ENCODE measurements around the gene RPAP2. TPM values are rescaled to one million over a fixed set of nuclear protein-coding genes. Genes with fewer than 3 reads are reported as not detected.
A peak's percentile ranks its signal among the peaks of the same experiment; 100 is the strongest.

The RPAP2 gene
- polyA plus RNA-seq, 4 donors, result 2.2 to 25.9 (median 10.7) TPM

GRCh38 chr1:92307980-92308379 is 9.1 kb downstream of the RPAP2 start:
- Histone ChIP-seq H3K27me3 (ENCODE audit: control insufficient read depth in 3 of 3, insufficient read depth in 3 of 3, low read length in 3 of 3) (no peaks in the 10 kb centered on the region), H3K4me3 (ENCODE audit: low read depth in 1 of 3, low read length in 3 of 3) (no peak overlapping the region), H3K4me1 (ENCODE audit: control insufficient read depth in 3 of 3, insufficient read depth in 2 of 3, low read depth in 1 of 3, low read length in 2 of 3) (no peaks in the 10 kb centered on the region), H3K9me3 (ENCODE audit: control insufficient read depth in 2 of 2, insufficient read depth in 1 of 2, low read depth in 1 of 2, low read length in 1 of 2) (no peaks in the 10 kb centered on the region), H3K27ac (ENCODE audit: low read depth in 1 of 3, low read length in 2 of 3) (no peak overlapping the region), H3K36me3 (ENCODE audit: control insufficient read depth in 3 of 3, insufficient read depth in 2 of 3, low read depth in 1 of 3, low read length in 3 of 3) (peaks cover 0 to 19% (median 2%) of the 10 kb centered on the region in 3 donors)
- FAIRE-seq (no peak), DNase-seq (no peak)
- WGBS, 3 donors, result 88 to 93% (median 91%) methylated on average over 4 of the region's 4 CpGs

GRCh38 chr1:92310185-92310597 is 11.3 kb downstream of the RPAP2 start:
- FAIRE-seq (no peak), DNase-seq (peak; percentile 40 to 42)

GRCh38 chr1:92314024-92314423 is 15.2 kb downstream of the RPAP2 start:
- WGBS, 3 donors, result 82 to 97% (median 87%) methylated on average over 1 of the region's 1 CpG
- H3K4me1 ChIP-seq (ENCODE audit: control insufficient read depth in 3 of 3, insufficient read depth in 2 of 3, low read depth in 1 of 3, low read length in 2 of 3), result no peaks in the 10 kb centered on the region
- H3K27me3 ChIP-seq (ENCODE audit: control insufficient read depth in 3 of 3, insufficient read depth in 3 of 3, low read length in 3 of 3), result no peaks in the 10 kb centered on the region
- no peak overlapping the region for H3K27ac ChIP-seq (ENCODE audit: low read depth in 1 of 3, low read length in 2 of 3)
- FAIRE-seq, result no peak
- H3K4me3 ChIP-seq (ENCODE audit: low read depth in 1 of 3, low read length in 3 of 3), result no peak overlapping the region
- DNase-seq, result no peak
- H3K36me3 ChIP-seq (ENCODE audit: control insufficient read depth in 3 of 3, insufficient read depth in 2 of 3, low read depth in 1 of 3, low read length in 3 of 3), result peaks cover 1 to 12% (median 2%) of the 10 kb centered on the region in 3 donors
- H3K9me3 ChIP-seq (ENCODE audit: control insufficient read depth in 2 of 2, insufficient read depth in 1 of 2, low read depth in 1 of 2, low read length in 1 of 2), result no peaks in the 10 kb centered on the region

More at GRCh38 chr1:92310185-92310597, 11.3 kb downstream of the RPAP2 start:
- Histone ChIP-seq H3K4me1 (ENCODE audit: control insufficient read depth in 3 of 3, insufficient read depth in 2 of 3, low read depth in 1 of 3, low read length in 2 of 3) (no peaks in the 10 kb centered on the region), H3K4me3 (ENCODE audit: low read depth in 1 of 3, low read length in 3 of 3) (no peak overlapping the region), H3K36me3 (ENCODE audit: control insufficient read depth in 3 of 3, insufficient read depth in 2 of 3, low read depth in 1 of 3, low read length in 3 of 3) (peaks cover 0 to 15% (median 2%) of the 10 kb centered on the region in 3 donors), H3K27ac (ENCODE audit: low read depth in 1 of 3, low read length in 2 of 3) (no peak overlapping the region), H3K9me3 (ENCODE audit: control insufficient read depth in 2 of 2, insufficient read depth in 1 of 2, low read depth in 1 of 2, low read length in 1 of 2) (no peaks in the 10 kb centered on the region), H3K27me3 (ENCODE audit: control insufficient read depth in 3 of 3, insufficient read depth in 3 of 3, low read length in 3 of 3) (no peaks in the 10 kb centered on the region)

- peaks cover 2 to 18% (median 4%) of the 10 kb centered on the region in 3 donors for H3K36me3 ChIP-seq (ENCODE audit: control insufficient read depth in 3 of 3, insufficient read depth in 2 of 3, low read depth in 1 of 3, low read length in 3 of 3)
- H3K27ac ChIP-seq (ENCODE audit: low read depth in 1 of 3, low read length in 2 of 3), result no peak overlapping the region
- H3K4me1 ChIP-seq (ENCODE audit: control insufficient read depth in 3 of 3, insufficient read depth in 2 of 3, low read depth in 1 of 3, low read length in 2 of 3), result no peaks in the 10 kb centered on the region
- H3K9me3 ChIP-seq (ENCODE audit: control insufficient read depth in 2 of 2, insufficient read depth in 1 of 2, low read depth in 1 of 2, low read length in 1 of 2), result no peaks in the 10 kb centered on the region
- peak in 1 of 2 donors; percentile 54 for DNase-seq
- WGBS, 3 donors, result 69 to 81% (median 75%) methylated on average over 6 of the region's 6 CpGs
- H3K4me3 ChIP-seq (ENCODE audit: low read depth in 1 of 3, low read length in 3 of 3), result no peak overlapping the region
- no peak for FAIRE-seq
- no peaks in the 10 kb centered on the region for H3K27me3 ChIP-seq (ENCODE audit: control insufficient read depth in 3 of 3, insufficient read depth in 3 of 3, low read length in 3 of 3)
These were observed 17.1 kb downstream of the RPAP2 start for GRCh38 chr1:92315766-92316599.

GRCh38 chr1:92317836-92318493 is 19.1 kb downstream of the RPAP2 start:
- H3K4me1 ChIP-seq (ENCODE audit: control insufficient read depth in 3 of 3, insufficient read depth in 2 of 3, low read depth in 1 of 3, low read length in 2 of 3), result no peaks in the 10 kb centered on the region
- no peak for FAIRE-seq
- WGBS, 3 donors, result 72 to 84% (median 73%) methylated on average over 3 of the region's 3 CpGs
- H3K27ac ChIP-seq (ENCODE audit: low read depth in 1 of 3, low read length in 2 of 3), result peak overlapping the region in 1 of 3 donors; percentile 63
- H3K27me3 ChIP-seq (ENCODE audit: control insufficient read depth in 3 of 3, insufficient read depth in 3 of 3, low read length in 3 of 3), result no peaks in the 10 kb centered on the region
- no peaks in the 10 kb centered on the region for H3K9me3 ChIP-seq (ENCODE audit: control insufficient read depth in 2 of 2, insufficient read depth in 1 of 2, low read depth in 1 of 2, low read length in 1 of 2)
- no peak overlapping the region for H3K4me3 ChIP-seq (ENCODE audit: low read depth in 1 of 3, low read length in 3 of 3)
- DNase-seq, result peak in 1 of 2 donors; percentile 53
- H3K36me3 ChIP-seq (ENCODE audit: control insufficient read depth in 3 of 3, insufficient read depth in 2 of 3, low read depth in 1 of 3, low read length in 3 of 3), result peaks cover 2 to 17% (median 4%) of the 10 kb centered on the region in 3 donors

GRCh38 chr1:92323473-92324453 is 24.9 kb downstream of the RPAP2 start:
- H3K4me1 ChIP-seq (ENCODE audit: control insufficient read depth in 3 of 3, insufficient read depth in 2 of 3, low read depth in 1 of 3, low read length in 2 of 3), result no peaks in the 10 kb centered on the region
- FAIRE-seq, result no peak

GRCh38 chr1:92324784-92325183 is 25.9 kb downstream of the RPAP2 start:
- H3K27ac ChIP-seq (ENCODE audit: low read depth in 1 of 3, low read length in 2 of 3), result no peak overlapping the region
- H3K36me3 ChIP-seq (ENCODE audit: control insufficient read depth in 3 of 3, insufficient read depth in 2 of 3, low read depth in 1 of 3, low read length in 3 of 3), result peaks cover 3 to 27% (median 4%) of the 10 kb centered on the region in 3 donors
- H3K9me3 ChIP-seq (ENCODE audit: control insufficient read depth in 2 of 2, insufficient read depth in 1 of 2, low read depth in 1 of 2, low read length in 1 of 2), result peaks cover 0 to 20% of the 10 kb centered on the region in 2 donors
- no peak overlapping the region for H3K4me3 ChIP-seq (ENCODE audit: low read depth in 1 of 3, low read length in 3 of 3)
- FAIRE-seq (no peak), DNase-seq (no peak)
- no peaks in the 10 kb centered on the region for H3K27me3 ChIP-seq (ENCODE audit: control insufficient read depth in 3 of 3, insufficient read depth in 3 of 3, low read length in 3 of 3)
- no peaks in the 10 kb centered on the region for H3K4me1 ChIP-seq (ENCODE audit: control insufficient read depth in 3 of 3, insufficient read depth in 2 of 3, low read depth in 1 of 3, low read length in 2 of 3)

More at GRCh38 chr1:92323473-92324453, 24.9 kb downstream of the RPAP2 start:
- WGBS, 3 donors, result 76 to 87% (median 86%) methylated on average over 7 of the region's 7 CpGs
- peak in 1 of 2 donors; percentile 40 for DNase-seq
- Histone ChIP-seq H3K9me3 (ENCODE audit: control insufficient read depth in 2 of 2, insufficient read depth in 1 of 2, low read depth in 1 of 2, low read length in 1 of 2) (peaks cover 0 to 13% of the 10 kb centered on the region in 2 donors), H3K27me3 (ENCODE audit: control insufficient read depth in 3 of 3, insufficient read depth in 3 of 3, low read length in 3 of 3) (no peaks in the 10 kb centered on the region), H3K27ac (ENCODE audit: low read depth in 1 of 3, low read length in 2 of 3) (peak overlapping the region in 1 of 3 donors; percentile 48), H3K4me3 (ENCODE audit: low read depth in 1 of 3, low read length in 3 of 3) (no peak overlapping the region), H3K36me3 (ENCODE audit: control insufficient read depth in 3 of 3, insufficient read depth in 2 of 3, low read depth in 1 of 3, low read length in 3 of 3) (peaks cover 3 to 25% (median 6%) of the 10 kb centered on the region in 3 donors)

GRCh38 chr1:92326681-92327080 is 27.8 kb downstream of the RPAP2 start:
- Histone ChIP-seq H3K27me3 (ENCODE audit: control insufficient read depth in 3 of 3, insufficient read depth in 3 of 3, low read length in 3 of 3) (no peaks in the 10 kb centered on the region), H3K9me3 (ENCODE audit: control insufficient read depth in 2 of 2, insufficient read depth in 1 of 2, low read depth in 1 of 2, low read length in 1 of 2) (peaks cover 0 to 20% of the 10 kb centered on the region in 2 donors), H3K27ac (ENCODE audit: low read depth in 1 of 3, low read length in 2 of 3) (no peak overlapping the region), H3K4me3 (ENCODE audit: low read depth in 1 of 3, low read length in 3 of 3) (no peak overlapping the region), H3K4me1 (ENCODE audit: control insufficient read depth in 3 of 3, insufficient read depth in 2 of 3, low read depth in 1 of 3, low read length in 2 of 3) (no peaks in the 10 kb centered on the region), H3K36me3 (ENCODE audit: control insufficient read depth in 3 of 3, insufficient read depth in 2 of 3, low read depth in 1 of 3, low read length in 3 of 3) (peaks cover 3 to 22% (median 5%) of the 10 kb centered on the region in 3 donors)
- DNase-seq (peak in 1 of 2 donors; percentile 63), FAIRE-seq (no peak)
- WGBS, 3 donors, result 86 to 100% (median 93%) methylated on average over 1 of the region's 1 CpG

Measured in small intestine (tissue), 7 donors.